ENCODE measurements around the gene HBA1. TPM values are rescaled to one million over a fixed set of nuclear protein-coding genes. Genes with fewer than 3 reads are reported as not detected.

The HBA1 gene
- total RNA-seq, 1 experiment from 2014 or later, result not detected

DNA sequence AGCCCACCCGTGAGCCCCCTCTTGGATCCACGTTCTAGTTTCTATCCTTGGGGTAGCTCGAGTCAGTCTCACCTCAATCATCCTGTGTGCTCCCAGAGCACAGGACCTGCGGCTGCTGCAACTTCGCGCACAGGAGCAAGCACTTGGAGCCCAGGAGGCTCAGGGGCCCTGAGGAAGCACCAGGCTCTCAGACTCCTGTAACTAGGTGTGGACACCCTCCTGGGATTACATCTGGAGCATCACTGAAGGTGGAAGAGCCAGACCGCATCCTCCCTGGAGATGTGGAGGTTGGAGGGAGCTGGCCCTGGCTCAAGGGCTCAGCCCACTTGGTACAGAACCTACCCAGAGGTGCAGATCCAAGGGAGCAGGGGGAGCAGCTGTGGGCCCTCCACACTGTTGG is 6.5 kb downstream of the HBA1 start:
- DNase-seq, result no peak
- CTCF ChIA-PET, result interaction anchor here (0.6 kb wide), 1 partner anchor 86 kb away, joined by 6 read pairs; no protein-coding TSS in a partner anchor
- intact Hi-C loops (cut with micrococcal nuclease), result no loop called here
- Histone ChIP-seq H3K4me1 (ENCODE audit: insufficient read depth, low read length) (peaks cover 5% of the 10 kb centered on the region; the same call in 1 of the 2 replicates), H3K9ac (ENCODE audit: low read length) (no peak overlapping the region), H3K9me3 (ENCODE audit: low read length) (no peaks in the 10 kb centered on the region), H4K20me1 (ENCODE audit: low read length) (no peaks in the 10 kb centered on the region), H3F3A (ENCODE audit: low read length, unreplicated experiment) (no peaks in the 10 kb centered on the region), H3K27ac (ENCODE audit: low read length) (no peak overlapping the region), H3K27me3 (ENCODE audit: low read length) (peaks cover 1% of the 10 kb centered on the region), H3K4me3 (ENCODE audit: low read length) (no peak overlapping the region), H3K36me3 (ENCODE audit: low read depth, low read length) (peaks cover 4% of the 10 kb centered on the region; the same call in 1 of the 2 replicates), H3K4me2 (ENCODE audit: low read length) (no peak overlapping the region), H2AFZ (ENCODE audit: low read length) (no peak overlapping the region), H3K79me2 (ENCODE audit: low read length) (no peaks in the 10 kb centered on the region), H3K9me2 (replicated peaks; ENCODE audit: low read length) (no peaks in the 10 kb centered on the region)
- TF ChIP-seq, protein P1, sequence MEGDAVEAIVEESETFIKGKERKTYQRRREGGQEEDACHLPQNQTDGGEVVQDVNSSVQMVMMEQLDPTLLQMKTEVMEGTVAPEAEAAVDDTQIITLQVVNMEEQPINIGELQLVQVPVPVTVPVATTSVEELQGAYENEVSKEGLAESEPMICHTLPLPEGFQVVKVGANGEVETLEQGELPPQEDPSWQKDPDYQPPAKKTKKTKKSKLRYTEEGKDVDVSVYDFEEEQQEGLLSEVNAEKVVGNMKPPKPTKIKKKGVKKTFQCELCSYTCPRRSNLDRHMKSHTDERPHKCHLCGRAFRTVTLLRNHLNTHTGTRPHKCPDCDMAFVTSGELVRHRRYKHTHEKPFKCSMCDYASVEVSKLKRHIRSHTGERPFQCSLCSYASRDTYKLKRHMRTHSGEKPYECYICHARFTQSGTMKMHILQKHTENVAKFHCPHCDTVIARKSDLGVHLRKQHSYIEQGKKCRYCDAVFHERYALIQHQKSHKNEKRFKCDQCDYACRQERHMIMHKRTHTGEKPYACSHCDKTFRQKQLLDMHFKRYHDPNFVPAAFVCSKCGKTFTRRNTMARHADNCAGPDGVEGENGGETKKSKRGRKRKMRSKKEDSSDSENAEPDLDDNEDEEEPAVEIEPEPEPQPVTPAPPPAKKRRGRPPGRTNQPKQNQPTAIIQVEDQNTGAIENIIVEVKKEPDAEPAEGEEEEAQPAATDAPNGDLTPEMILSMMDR (conservative IDR thresholded peaks at IDR 0.05; ENCODE audit: low read depth, low read length), result no peak
- no peak for TF ChIP-seq EZH2phosphoT487 (IDR thresholded peaks at IDR 0.05; ENCODE audit: borderline replicate concordance, low read length)
- TF ChIP-seq EZH2 (IDR thresholded peaks at IDR 0.05; ENCODE audit: low read length, unreplicated experiment), result no peak
- POLR2A ChIA-PET (ENCODE audit: unreplicated experiment), result no interaction called here
- no peak for ATAC-seq
- BruUV-seq (replicated peaks), result no TSS peak

DNA sequence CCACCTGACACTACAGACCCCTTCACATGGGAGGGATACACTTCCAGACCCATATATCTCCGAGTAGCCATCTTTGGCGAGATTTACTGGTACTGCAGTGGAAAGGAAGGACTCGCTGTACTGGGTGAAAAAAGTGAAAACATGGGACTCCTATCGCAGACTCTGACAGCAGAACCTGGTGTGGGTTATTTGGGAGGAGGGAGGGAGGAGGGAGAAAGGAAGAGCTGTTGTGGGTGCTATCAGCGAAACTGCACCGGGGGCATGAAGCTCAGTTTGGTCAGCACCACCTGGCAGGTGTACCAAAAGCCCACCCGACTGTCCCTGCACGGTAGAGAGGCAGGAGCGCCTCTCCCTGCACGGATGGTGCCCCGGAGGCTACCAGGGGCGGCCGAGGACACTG is 8.7 kb downstream of the HBA1 start:
- ChIA-PET POLR2A (ENCODE audit: unreplicated experiment) (no interaction called here), CTCF (no interaction called here)

DNA sequence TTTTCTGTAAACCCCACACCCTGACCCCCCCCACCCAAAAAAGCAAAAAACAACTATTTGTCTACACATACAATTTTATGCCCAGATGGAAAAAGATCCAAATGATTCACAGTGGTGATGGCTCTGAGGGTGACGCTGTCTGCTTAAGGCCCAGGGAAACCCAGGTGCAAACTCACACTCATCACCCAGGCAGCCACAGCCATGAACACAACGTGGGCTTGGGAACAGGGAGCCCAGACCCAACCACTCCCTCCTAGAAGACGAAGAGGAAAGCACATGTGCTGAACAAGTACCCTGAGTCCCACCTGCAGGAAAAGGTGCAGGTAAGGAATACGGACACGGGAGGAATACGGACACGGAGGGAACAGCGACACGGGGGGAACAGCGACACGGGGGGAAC is 9.2 kb downstream of the HBA1 start:
- POLR2A ChIA-PET (ENCODE audit: unreplicated experiment), result no interaction called here
- no peak overlapping the region for H3K4me2 ChIP-seq (ENCODE audit: low read length)
- no peak overlapping the region for H3K4me3 ChIP-seq (ENCODE audit: low read length)
- no peaks in the 10 kb centered on the region for H3F3A ChIP-seq (ENCODE audit: low read length, unreplicated experiment)
- intact Hi-C loops (cut with micrococcal nuclease), result no loop called here
- peaks cover 5% of the 10 kb centered on the region; the same call in 1 of the 2 replicates for H3K4me1 ChIP-seq (ENCODE audit: insufficient read depth, low read length)
- no peaks in the 10 kb centered on the region for H3K9me2 ChIP-seq (replicated peaks; ENCODE audit: low read length)
- no peaks in the 10 kb centered on the region for H4K20me1 ChIP-seq (ENCODE audit: low read length)
- H3K9ac ChIP-seq (ENCODE audit: low read length), result no peak overlapping the region
- CTCF ChIA-PET, result no interaction called here
- DNase-seq (no peak), ATAC-seq (no peak)
- H3K79me2 ChIP-seq (ENCODE audit: low read length), result no peaks in the 10 kb centered on the region
- H3K36me3 ChIP-seq (ENCODE audit: low read depth, low read length), result peaks cover 13% of the 10 kb centered on the region
- no peak overlapping the region for H2AFZ ChIP-seq (ENCODE audit: low read length)
- H3K27me3 ChIP-seq (ENCODE audit: low read length), result no peaks in the 10 kb centered on the region
- TF ChIP-seq EZH2phosphoT487 (IDR thresholded peaks at IDR 0.05; ENCODE audit: borderline replicate concordance, low read length) (no peak), EZH2 (IDR thresholded peaks at IDR 0.05; ENCODE audit: low read length, unreplicated experiment) (no peak)
- TF ChIP-seq, protein P1 (conservative IDR thresholded peaks at IDR 0.05; ENCODE audit: low read depth, low read length), result no peak
- no peak overlapping the region for H3K27ac ChIP-seq (ENCODE audit: low read length)
- H3K9me3 ChIP-seq (ENCODE audit: low read length), result no peaks in the 10 kb centered on the region
- no TSS peak for BruUV-seq (replicated peaks)

More for the DNA sequence above, 8.7 kb downstream of the HBA1 start:
- no peaks in the 10 kb centered on the region for H3K79me2 ChIP-seq (ENCODE audit: low read length)
- no peak overlapping the region for H3K9ac ChIP-seq (ENCODE audit: low read length)
- no peak overlapping the region for H3K27ac ChIP-seq (ENCODE audit: low read length)
- no peak overlapping the region for H3K4me2 ChIP-seq (ENCODE audit: low read length)
- intact Hi-C loops (cut with micrococcal nuclease), result no loop called here
- no TSS peak for BruUV-seq (replicated peaks)
- no peak for TF ChIP-seq EZH2 (IDR thresholded peaks at IDR 0.05; ENCODE audit: low read length, unreplicated experiment)
- TF ChIP-seq EZH2phosphoT487 (IDR thresholded peaks at IDR 0.05; ENCODE audit: borderline replicate concordance, low read length), result no peak
- TF ChIP-seq, protein P1 (conservative IDR thresholded peaks at IDR 0.05; ENCODE audit: low read depth, low read length), result no peak
- H3F3A ChIP-seq (ENCODE audit: low read length, unreplicated experiment), result no peaks in the 10 kb centered on the region
- no peaks in the 10 kb centered on the region for H3K9me2 ChIP-seq (replicated peaks; ENCODE audit: low read length)
- no peak overlapping the region for H3K4me3 ChIP-seq (ENCODE audit: low read length)
- ATAC-seq, result no peak
- H3K4me1 ChIP-seq (ENCODE audit: insufficient read depth, low read length), result peaks cover 5% of the 10 kb centered on the region; the same call in 1 of the 2 replicates
- no peaks in the 10 kb centered on the region for H3K9me3 ChIP-seq (ENCODE audit: low read length)
- H3K36me3 ChIP-seq (ENCODE audit: low read depth, low read length), result peaks cover 11% of the 10 kb centered on the region
- H4K20me1 ChIP-seq (ENCODE audit: low read length), result no peaks in the 10 kb centered on the region
- no peaks in the 10 kb centered on the region for H3K27me3 ChIP-seq (ENCODE audit: low read length)
- no peak overlapping the region for H2AFZ ChIP-seq (ENCODE audit: low read length)
- DNase-seq, result no peak
